Vagina (tissue), 2 donors: ENCODE data around the gene SEC24C.

Experiments
- CTCF ChIP-seq, 3 experiments: fragments of 450-650 bp in 2 of 3; fragments of 200-600 bp in 1 of 3; sonication (generic) in 1 of 3; IDR thresholded peaks; one replicate each; pipeline ENCODE4 v1.5.1; 2017 to 2019; ENCODE audit warnings: antibody characterized with exemption in 3 of 3, mild to moderate bottlenecking in 2 of 3, moderate library complexity in 2 of 3
- POLR2A ChIP-seq, 2 donors: fragments of 450-650 bp; IDR thresholded peaks; one replicate each; pipeline ENCODE4 v1.6.1; 2017; ENCODE audit warnings: antibody characterized with exemption in 2 of 2, mild to moderate bottlenecking in 2 of 2, moderate library complexity in 2 of 2
- POLR2AphosphoS5 ChIP-seq, 2 donors: sonication (generic); formaldehyde crosslinking; IDR thresholded peaks; one replicate each; pipeline ENCODE4 v1.9.0; 2017; ENCODE audit warnings: antibody characterized with exemption in 2 of 2, mild to moderate bottlenecking in 2 of 2, low read depth in 1 of 2; ENCODE audit not compliant: insufficient read depth in 1 of 2

GRCh38 chr10:73814896-73815718 is 70.9 kb downstream of the SEC24C start:
- TF ChIP-seq CTCF (IDR thresholded peaks at IDR 0.05) (no peak), POLR2A (IDR thresholded peaks at IDR 0.05) (no peak), POLR2AphosphoS5 (IDR thresholded peaks at IDR 0.05; ENCODE audit: insufficient read depth in 1 of 2, low read depth in 1 of 2) (no peak)
